DOHH2 (cell line): ENCODE results near the gene MPHOSPH9.

Experiments used
- CTCF ChIP-seq: fragments of 200-600 bp; sonication (generic); IDR thresholded peaks from one replicate; pipeline ENCODE4 v1.5.1; 2014; ENCODE audit warnings: antibody characterized with exemption, mild to moderate bottlenecking, low read depth, low read length; ENCODE audit not compliant: poor library complexity, severe bottlenecking
- EZH2phosphoT487 ChIP-seq: fragments of 200-600 bp; sonication (generic); IDR thresholded peaks from 2 replicates; pipeline ENCODE4 v1.6.1; 2017; ENCODE audit warnings: borderline replicate concordance, mild to moderate bottlenecking, antibody characterized with exemption, low read length, moderate library complexity, mixed read lengths

- no peak for TF ChIP-seq EZH2phosphoT487
- no peak for TF ChIP-seq CTCF
Observed at GRCh38 chr12:123267991-123268843, 35.3 kb upstream of the MPHOSPH9 start.
